Sigmoid colon (tissue), 4 donors: ENCODE results near the gene HHIPL1.

ENCODE experiments used
- CTCF ChIP-seq, 4 experiments: fragments of 450-650 bp in 3 of 4; fragments of 200-600 bp in 1 of 4; IDR thresholded peaks; one replicate each; pipeline ENCODE4 v1.5.1; 2016 to 2019; ENCODE audit warnings: antibody characterized with exemption in 4 of 4, mild to moderate bottlenecking in 3 of 4, moderate library complexity in 2 of 4
- POLR2A ChIP-seq, 2 donors: fragments of 450-650 bp; IDR thresholded peaks; one replicate each; pipeline ENCODE4 v1.6.1; 2016; ENCODE audit warnings: antibody characterized with exemption in 2 of 2, mild to moderate bottlenecking in 2 of 2, moderate library complexity in 2 of 2
- POLR2AphosphoS5 ChIP-seq, 4 donors: sonication (generic); formaldehyde crosslinking; IDR thresholded peaks; one replicate each; pipeline ENCODE4 v1.6.1; 2017; ENCODE audit warnings: antibody characterized with exemption in 4 of 4

GRCh38 chr14:99728981-99729451, 84.1 kb downstream of the HHIPL1 start:
- TF ChIP-seq POLR2AphosphoS5 (IDR thresholded peaks at IDR 0.05) (no peak), CTCF (IDR thresholded peaks at IDR 0.05) (no peak), POLR2A (IDR thresholded peaks at IDR 0.05) (no peak)
